ENCODE measurements around the gene ZNF133. TPM values are rescaled to one million over a fixed set of nuclear protein-coding genes. Genes with fewer than 3 reads are reported as not detected.

ZNF133 gene
- total RNA-seq, 1 donor = 19.5 TPM

DNA sequence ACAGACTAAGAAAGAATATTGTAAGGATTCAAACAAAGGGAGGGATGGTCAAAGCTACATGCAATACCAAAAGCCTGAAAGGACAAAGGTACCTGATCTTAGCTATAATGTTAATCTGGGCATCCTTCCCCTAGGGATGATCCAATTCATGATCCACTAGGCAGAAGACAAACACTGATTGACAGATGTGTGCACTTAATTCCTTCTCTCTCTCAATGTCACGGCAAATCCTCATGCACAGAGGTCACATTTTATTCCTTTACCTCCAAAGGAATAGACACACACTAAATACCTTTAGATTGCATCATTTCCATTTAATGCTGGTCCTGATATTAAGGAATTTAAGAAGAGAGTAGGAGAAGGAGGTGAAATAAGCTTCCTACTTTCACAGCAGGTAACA lies 73.4 kb downstream of the ZNF133 start:
- no peaks in the 10 kb centered on the region for H4K20me1 ChIP-seq (ENCODE audit: insufficient read depth, low read length)
- H3K4me2 ChIP-seq (ENCODE audit: insufficient read depth, low read length) = no peak overlapping the region
- no peaks in the 10 kb centered on the region for H3K79me2 ChIP-seq (ENCODE audit: insufficient read depth, low read length)
- no peak overlapping the region for H3K4me3 ChIP-seq (ENCODE audit: insufficient read depth, low read length)
- no peak for DNase-seq (ENCODE audit: insufficient read length, low spot score, missing footprints)
- no peaks in the 10 kb centered on the region for H3K9me3 ChIP-seq (ENCODE audit: low read depth, low read length)
- TF ChIP-seq, protein P1, sequence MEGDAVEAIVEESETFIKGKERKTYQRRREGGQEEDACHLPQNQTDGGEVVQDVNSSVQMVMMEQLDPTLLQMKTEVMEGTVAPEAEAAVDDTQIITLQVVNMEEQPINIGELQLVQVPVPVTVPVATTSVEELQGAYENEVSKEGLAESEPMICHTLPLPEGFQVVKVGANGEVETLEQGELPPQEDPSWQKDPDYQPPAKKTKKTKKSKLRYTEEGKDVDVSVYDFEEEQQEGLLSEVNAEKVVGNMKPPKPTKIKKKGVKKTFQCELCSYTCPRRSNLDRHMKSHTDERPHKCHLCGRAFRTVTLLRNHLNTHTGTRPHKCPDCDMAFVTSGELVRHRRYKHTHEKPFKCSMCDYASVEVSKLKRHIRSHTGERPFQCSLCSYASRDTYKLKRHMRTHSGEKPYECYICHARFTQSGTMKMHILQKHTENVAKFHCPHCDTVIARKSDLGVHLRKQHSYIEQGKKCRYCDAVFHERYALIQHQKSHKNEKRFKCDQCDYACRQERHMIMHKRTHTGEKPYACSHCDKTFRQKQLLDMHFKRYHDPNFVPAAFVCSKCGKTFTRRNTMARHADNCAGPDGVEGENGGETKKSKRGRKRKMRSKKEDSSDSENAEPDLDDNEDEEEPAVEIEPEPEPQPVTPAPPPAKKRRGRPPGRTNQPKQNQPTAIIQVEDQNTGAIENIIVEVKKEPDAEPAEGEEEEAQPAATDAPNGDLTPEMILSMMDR (IDR thresholded peaks at IDR 0.05; ENCODE audit: extremely low read depth, low read depth, low read length) = no peak
- H3K27ac ChIP-seq (ENCODE audit: low read depth, low read length) = no peak overlapping the region
- H3K27me3 ChIP-seq (ENCODE audit: insufficient read depth, low read length) = peaks cover 3% of the 10 kb centered on the region
- H2AFZ ChIP-seq (ENCODE audit: low read length) = no peak overlapping the region
- H3K36me3 ChIP-seq (ENCODE audit: insufficient read depth, low read length) = no peaks in the 10 kb centered on the region
- no peaks in the 10 kb centered on the region for H3K4me1 ChIP-seq (ENCODE audit: insufficient read depth, low read length)

DNA sequence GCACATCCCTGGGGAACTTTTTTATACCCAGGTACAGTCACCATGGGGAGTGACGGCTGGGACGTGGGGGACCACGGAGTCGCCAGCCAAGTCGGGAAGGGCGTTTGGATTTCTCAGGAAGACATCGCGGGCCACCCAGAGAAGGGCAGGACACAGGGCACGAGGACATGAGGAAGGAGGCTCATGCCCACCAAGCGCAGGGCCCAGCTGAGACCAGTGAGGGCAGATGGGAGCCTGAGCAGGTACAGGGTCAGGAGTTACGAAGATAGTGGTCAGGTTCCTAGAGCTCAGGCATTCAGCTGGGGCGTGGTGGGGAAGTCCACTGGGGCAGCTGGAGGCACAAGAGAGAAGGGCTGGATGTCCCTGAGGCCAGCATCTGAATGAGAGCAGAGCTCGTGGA lies 74.6 kb downstream of the ZNF133 start:
- no peak overlapping the region for H2AFZ ChIP-seq (ENCODE audit: low read length)
- no peak for DNase-seq (ENCODE audit: insufficient read length, low spot score, missing footprints)
- H3K79me2 ChIP-seq (ENCODE audit: insufficient read depth, low read length) = no peaks in the 10 kb centered on the region

DNA sequence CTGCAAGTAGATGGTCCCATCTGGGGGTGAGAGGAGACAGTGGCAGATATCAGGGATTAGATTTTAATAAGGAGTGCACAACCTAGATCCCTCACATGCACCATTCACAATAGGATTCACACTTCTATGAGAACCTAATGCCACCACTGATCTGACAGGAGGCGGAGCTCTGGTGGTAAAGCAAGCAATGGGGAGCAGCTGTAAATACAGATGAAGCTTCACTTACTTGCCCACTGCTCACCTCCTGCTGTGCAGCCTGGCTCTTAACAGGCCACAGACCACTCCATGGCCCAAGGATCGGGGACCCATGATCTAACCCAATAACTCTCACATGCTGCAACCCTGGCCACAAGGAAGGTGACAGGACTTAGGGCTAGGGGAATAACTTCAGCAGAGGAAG lies 75.4 kb downstream of the ZNF133 start:
- H3K4me2 ChIP-seq (ENCODE audit: insufficient read depth, low read length) = no peak overlapping the region

More for the DNA sequence above, 74.6 kb downstream of the ZNF133 start:
- no peaks in the 10 kb centered on the region for H3K4me1 ChIP-seq (ENCODE audit: insufficient read depth, low read length)
- no peak overlapping the region for H3K4me3 ChIP-seq (ENCODE audit: insufficient read depth, low read length)
- TF ChIP-seq, protein P1 (IDR thresholded peaks at IDR 0.05; ENCODE audit: extremely low read depth, low read depth, low read length) = no peak
- peaks cover 3% of the 10 kb centered on the region for H3K27me3 ChIP-seq (ENCODE audit: insufficient read depth, low read length)
- H4K20me1 ChIP-seq (ENCODE audit: insufficient read depth, low read length) = no peaks in the 10 kb centered on the region
- H3K4me2 ChIP-seq (ENCODE audit: insufficient read depth, low read length) = no peak overlapping the region
- H3K36me3 ChIP-seq (ENCODE audit: insufficient read depth, low read length) = no peaks in the 10 kb centered on the region
- no peaks in the 10 kb centered on the region for H3K9me3 ChIP-seq (ENCODE audit: low read depth, low read length)
- H3K27ac ChIP-seq (ENCODE audit: low read depth, low read length) = no peak overlapping the region

DNA sequence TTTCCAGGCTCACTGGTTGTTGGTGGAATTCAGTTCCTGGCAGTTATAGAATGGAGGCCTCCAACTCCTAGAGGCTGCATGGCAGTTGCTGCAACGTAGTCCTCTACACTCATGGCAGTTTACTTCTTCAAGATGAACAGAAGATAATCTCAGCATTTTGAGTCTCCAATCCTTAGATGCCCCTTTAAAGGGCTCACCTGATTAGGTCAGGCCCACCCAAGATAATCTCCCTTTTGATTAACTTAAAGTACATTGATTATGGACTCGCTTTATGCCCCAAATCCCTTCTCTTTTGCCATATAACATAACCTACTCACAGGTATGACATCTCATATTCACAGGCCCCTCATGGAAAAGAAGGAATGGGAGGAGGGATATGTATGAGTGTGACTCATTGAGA lies 76.4 kb downstream of the ZNF133 start:
- H3K36me3 ChIP-seq (ENCODE audit: insufficient read depth, low read length) = no peaks in the 10 kb centered on the region
- no peak overlapping the region for H2AFZ ChIP-seq (ENCODE audit: low read length)
- no peaks in the 10 kb centered on the region for H3K9me3 ChIP-seq (ENCODE audit: low read depth, low read length)
- H3K4me1 ChIP-seq (ENCODE audit: insufficient read depth, low read length) = no peaks in the 10 kb centered on the region
- H3K4me2 ChIP-seq (ENCODE audit: insufficient read depth, low read length) = no peak overlapping the region
- no peaks in the 10 kb centered on the region for H3K79me2 ChIP-seq (ENCODE audit: insufficient read depth, low read length)
- no peaks in the 10 kb centered on the region for H3K27me3 ChIP-seq (ENCODE audit: insufficient read depth, low read length)
- no peaks in the 10 kb centered on the region for H4K20me1 ChIP-seq (ENCODE audit: insufficient read depth, low read length)
- DNase-seq (ENCODE audit: insufficient read length, low spot score, missing footprints) = no peak
- TF ChIP-seq, protein P1 (IDR thresholded peaks at IDR 0.05; ENCODE audit: extremely low read depth, low read depth, low read length) = no peak
- no peak overlapping the region for H3K4me3 ChIP-seq (ENCODE audit: insufficient read depth, low read length)
- no peak overlapping the region for H3K27ac ChIP-seq (ENCODE audit: low read depth, low read length)

More for the DNA sequence above, 75.4 kb downstream of the ZNF133 start:
- Histone ChIP-seq H3K27me3 (ENCODE audit: insufficient read depth, low read length) (no peaks in the 10 kb centered on the region), H3K4me1 (ENCODE audit: insufficient read depth, low read length) (no peaks in the 10 kb centered on the region), H2AFZ (ENCODE audit: low read length) (no peak overlapping the region), H3K36me3 (ENCODE audit: insufficient read depth, low read length) (no peaks in the 10 kb centered on the region), H3K27ac (ENCODE audit: low read depth, low read length) (no peak overlapping the region), H4K20me1 (ENCODE audit: insufficient read depth, low read length) (no peaks in the 10 kb centered on the region), H3K9me3 (ENCODE audit: low read depth, low read length) (no peaks in the 10 kb centered on the region), H3K4me3 (ENCODE audit: insufficient read depth, low read length) (no peak overlapping the region), H3K79me2 (ENCODE audit: insufficient read depth, low read length) (no peaks in the 10 kb centered on the region)
- TF ChIP-seq, protein P1 (IDR thresholded peaks at IDR 0.05; ENCODE audit: extremely low read depth, low read depth, low read length) = no peak
- no peak for DNase-seq (ENCODE audit: insufficient read length, low spot score, missing footprints)

Small RNA genes lying within 50 kb of the gene (small RNA-seq; reads per million reads assigned to genes)
- gene RN7SL14P = 0.30 reads per million
- 0.52 reads per million for gene RNU2-56P

Other genes starting within 250 kb of the ZNF133 start
- not detected in 2 replicates for gene OVOL2, start 230.6 kb upstream of the ZNF133 start, total RNA-seq
- 17.4 and 20.6 TPM in 2 replicates for gene KAT14, start 150.7 kb upstream of the ZNF133 start, total RNA-seq
- gene PET117, start 150.7 kb upstream of the ZNF133 start, total RNA-seq = 12.1 and 13.4 TPM in 2 replicates
- 1.4 and 1.5 TPM in 2 replicates for gene DZANK1, start 178.5 kb downstream of the ZNF133 start, total RNA-seq
- gene POLR3F, start 178.9 kb downstream of the ZNF133 start, total RNA-seq = 20.3 and 20.6 TPM in 2 replicates
- gene RBBP9, start 208.7 kb downstream of the ZNF133 start, total RNA-seq = 18.5 and 24.8 TPM in 2 replicates
- 30.8 and 31.5 TPM in 2 replicates for gene SEC23B, start 219.4 kb downstream of the ZNF133 start, total RNA-seq

All from osteoblast (primary cell).